ENCODE measurements around the gene SYT11. TPM values are rescaled to one million over a fixed set of nuclear protein-coding genes. Genes with fewer than 3 reads are reported as not detected.

Gene SYT11
- total and polyA plus RNA-seq, 9 of the 15 experiments (the other 6 are each of a cell fraction or from before 2014, with no cell fraction given) = 0.05 to 0.18 (median 0.11) TPM

GRCh38 chr1:155880950-155881349 lies 21.6 kb downstream of the SYT11 start (continued):
- TF ChIP-seq GABPB1 (CRISPR knock-in tag; IDR thresholded peaks at IDR 0.05) (no peak), ZBTB5 (IDR thresholded peaks at IDR 0.05) (no peak), CEBPB (tag; IDR thresholded peaks at IDR 0.05) (peak; percentile 94), ZNF354B (CRISPR knock-in tag; IDR thresholded peaks at IDR 0.05) (no peak), ZNF12 (CRISPR knock-in tag; IDR thresholded peaks at IDR 0.05) (no peak)

- ATAC-seq = no peak
- Histone ChIP-seq H2AFZ (ENCODE audit: low read depth, low read length) (no peak overlapping the region), H3K9ac (ENCODE audit: insufficient read depth in 1 of 2, low read depth in 2 of 2, low read length in 2 of 2) (no peak overlapping the region), H3K9me1 (ENCODE audit: control insufficient read depth, insufficient read depth, low read length) (no peaks in the 10 kb centered on the region), H3K79me2 (ENCODE audit: control insufficient read depth, insufficient read depth, low read length) (no peaks in the 10 kb centered on the region), H3K9me3 (replicated peaks; ENCODE audit: control insufficient read depth, insufficient read depth, low read depth, low read length) (no peaks in the 10 kb centered on the region), H3K27ac (ENCODE audit: extremely low read depth, low read depth, low read length) (no peak overlapping the region), H3K4me2 (ENCODE audit: insufficient read depth, low read length) (no peak overlapping the region), H3K4me1 (replicated peaks in 1 of 2; ENCODE audit: control insufficient read depth in 2 of 2, insufficient read depth in 2 of 2, low read length in 2 of 2) (peaks cover 8 to 23% of the 10 kb centered on the region in 2 experiments; a peak in 4 of 5 replicates), H3K4me3 (no peak overlapping the region), H3K36me3 (ENCODE audit: control insufficient read depth, insufficient read depth, low read length) (no peaks in the 10 kb centered on the region), H3K27me3 (ENCODE audit: control insufficient read depth in 2 of 2, insufficient read depth in 2 of 2, low read length in 2 of 2) (no peaks in the 10 kb centered on the region; a peak in 1 of 5 replicates), H4K20me1 (replicated peaks; ENCODE audit: control insufficient read depth, insufficient read depth, low read length) (no peaks in the 10 kb centered on the region)
- intact Hi-C loops (cut with micrococcal nuclease) = no loop called here
- no TSS peak for BruUV-seq (replicated peaks)
- no peak for FAIRE-seq
- POLR2A ChIA-PET = interaction anchor here (0.6 to 2.6 kb wide), 12 partner anchors 8 to 48 kb away, joined by 3 to 14 read pairs (median 4); no protein-coding TSS in a partner anchor
- in situ Hi-C loops (cut with MboI) = no loop called here
- CTCF ChIA-PET (ENCODE audit: low intra/inter-chr PET ratio) = no interaction called here
- no peak for DNase-seq (ENCODE audit: extremely low read depth in 1 of 4, low spot score in 3 of 4)
- TF ChIP-seq GATAD2A (IDR thresholded peaks at IDR 0.05) = no peak
- no peak for TF ChIP-seq NFE2L1 (tag; IDR thresholded peaks at IDR 0.05; ENCODE audit: borderline replicate concordance, low read depth)
- TF ChIP-seq ETS1 (conservative IDR thresholded peaks at IDR 0.05; ENCODE audit: control insufficient read depth, low read depth, low read length) = no peak
- no peak for TF ChIP-seq ZBTB43 (CRISPR knock-in tag; IDR thresholded peaks at IDR 0.05)
- no peak for TF ChIP-seq SMAD2 (IDR thresholded peaks at IDR 0.05; ENCODE audit: low read depth, low read length)
- TF ChIP-seq ZNF655 (CRISPR knock-in tag; IDR thresholded peaks at IDR 0.05) = no peak
- no peak for TF ChIP-seq IRF2 (CRISPR knock-in tag; IDR thresholded peaks at IDR 0.05)
- TF ChIP-seq PATZ1 (CRISPR knock-in tag; IDR thresholded peaks at IDR 0.05; ENCODE audit: borderline replicate concordance) = no peak
Measured at GRCh38 chr1:155882235-155882634, 22.9 kb downstream of the SYT11 start.
